CD4-positive, alpha-beta T cell treated with Interleukin-6 at 100 ng/mL for 8 hours (primary cell): ENCODE measurements around the gene SP5.
"Not testable (repeated sequence)": the region's sequence is repeated elsewhere in the genome, so short reads cannot be mapped to it uniquely, and the experiment has no call there.

ENCODE experiments used
- DNase-seq: peaks from one replicate; pipeline ENCODE4 v3.0.0-alpha.2; 2020; ENCODE audit warnings: mixed read lengths, low spot score

The SP5 gene

GRCh38 chr2:170711196-170711773 lies 3.9 kb upstream of the SP5 start:
- DNase-seq, result no peak

- DNase-seq, result no peak
These were observed 3.1 kb upstream of the SP5 start for GRCh38 chr2:170711774-170712652.

- DNase-seq, result no peak
These were observed 2.2 kb upstream of the SP5 start for GRCh38 chr2:170712653-170713542.

GRCh38 chr2:170713543-170714380 lies 1.4 kb upstream of the SP5 start:
- no peak for DNase-seq

- no peak for DNase-seq
These were observed 616 bp upstream of the SP5 start for GRCh38 chr2:170714381-170715061.

- no peak for DNase-seq
These were observed 1.0 kb downstream of the SP5 start for GRCh38 chr2:170715932-170716777.

GRCh38 chr2:170716851-170717598 lies 1.9 kb downstream of the SP5 start:
- DNase-seq, result no peak

GRCh38 chr2:170717599-170717963 lies 2.4 kb downstream of the SP5 start:
- no peak for DNase-seq

- no peak for DNase-seq
These were observed 3.0 kb downstream of the SP5 start for GRCh38 chr2:170717991-170718589.

GRCh38 chr2:170719810-170720209 lies 4.7 kb downstream of the SP5 start:
- DNase-seq, result no peak

- DNase-seq, result no peak
These were observed 6.5 kb downstream of the SP5 start for GRCh38 chr2:170721678-170722077.

GRCh38 chr2:170722301-170722700 lies 7.2 kb downstream of the SP5 start:
- DNase-seq, result no peak

- no peak for DNase-seq
These were observed 8.4 kb downstream of the SP5 start for GRCh38 chr2:170723446-170723958.

- no peak for DNase-seq
These were observed 18.9 kb downstream of the SP5 start for GRCh38 chr2:170733798-170734600.

- not testable (repeated sequence) for DNase-seq
These were observed 19.5 kb downstream of the SP5 start for GRCh38 chr2:170734601-170735000.

- DNase-seq, result no peak
These were observed 21.5 kb downstream of the SP5 start for GRCh38 chr2:170736628-170737027.

GRCh38 chr2:170737406-170737805 lies 22.3 kb downstream of the SP5 start:
- DNase-seq, result no peak

- DNase-seq, result no peak
These were observed 22.7 kb downstream of the SP5 start for GRCh38 chr2:170737821-170738220.
